Smooth muscle cell (in vitro differentiated cells): ENCODE data around the gene TYW5. TPM values are rescaled to one million over a fixed set of nuclear protein-coding genes. Genes with fewer than 3 reads are reported as not detected.

Experiments used
- DNase-seq: peaks from one replicate; lab custom pipeline; 2025; ENCODE audit not compliant: unreplicated experiment; lab: John Stamatoyannopoulos, UW
- H2AFZ ChIP-seq: fragments of 200-600 bp; sonication (generic); 2 replicates; pipeline ENCODE4 v1.6.0; 2016; ENCODE audit warnings: antibody characterized with exemption, low read depth, mild to moderate bottlenecking
- H3F3A ChIP-seq: fragments of 200-600 bp; sonication (generic); 2 replicates; pipeline ENCODE4 v1.6.0; 2017; ENCODE audit warnings: antibody characterized with exemption, low read depth
- H3K27ac ChIP-seq: fragments of 200-600 bp; sonication (generic); 2 replicates; pipeline ENCODE4 v1.5.1; 2016; ENCODE audit warnings: low read depth, mild to moderate bottlenecking
- H3K27me3 ChIP-seq: fragments of 200-600 bp; sonication (generic); 2 replicates; pipeline ENCODE4 v1.6.1; 2016; ENCODE audit warnings: low read depth, mild to moderate bottlenecking
- H3K36me3 ChIP-seq: fragments of 200-600 bp; sonication (generic); 2 replicates; pipeline ENCODE4 v1.5.1; 2016; ENCODE audit warnings: low read depth
- H3K4me1 ChIP-seq: fragments of 200-600 bp; sonication (generic); 2 replicates; pipeline ENCODE4 v1.5.1; 2016; ENCODE audit warnings: low read depth
- H3K4me2 ChIP-seq: fragments of 200-600 bp; sonication (generic); 2 replicates; pipeline ENCODE4 v1.6.0; 2016; ENCODE audit warnings: mild to moderate bottlenecking
- H3K4me3 ChIP-seq: fragments of 200-600 bp; sonication (generic); 2 replicates; pipeline ENCODE4 v1.5.1; 2016; ENCODE audit warnings: mild to moderate bottlenecking
- H3K79me2 ChIP-seq: fragments of 200-600 bp; sonication (generic); 2 replicates; pipeline ENCODE4 v1.6.0; 2016; ENCODE audit warnings: low read depth, mild to moderate bottlenecking
- H3K9ac ChIP-seq: fragments of 200-600 bp; sonication (generic); 2 replicates; pipeline ENCODE4 v1.6.0; 2016; ENCODE audit warnings: low read depth
- H3K9me3 ChIP-seq: fragments of 200-600 bp; sonication (generic); replicated peaks from 2 replicates; pipeline ENCODE4 v1.5.1; 2016; ENCODE audit warnings: low read depth
- H4K20me1 ChIP-seq: fragments of 200-600 bp; sonication (generic); 2 replicates; pipeline ENCODE4 v1.6.0; 2016; ENCODE audit warnings: low read depth
- WGBS: methylation state at CpG from one replicate; pipeline ENCODE4 v1.1.7; 2016; ENCODE audit warnings: low lambda C conversion rate; 5-methylcytosine and 5-hydroxymethylcytosine counted together
- polyA plus RNA-seq: library from polyadenylated mRNA; unstranded; fragments of >200 nt; fragmentation: Nextera tagmentation; extraction: Ambion mirVana; gene quantifications from 2 replicates; pipeline ENCODE4 v1.2.1, GENCODE V29; 2016
- total RNA-seq: library from RNA; depleted of rRNA; stranded (reverse); fragments of >200 nt; gene quantifications from 2 replicates; pipeline ENCODE4 v1.2.3, GENCODE V29; 2014
- TF ChIP-seq, protein P1 (sequence below): fragments of 200-600 bp; sonication (generic); IDR thresholded peaks from 2 replicates; pipeline ENCODE4 v1.5.1; 2017; ENCODE audit warnings: borderline replicate concordance, mild to moderate bottlenecking, antibody characterized with exemption; ENCODE audit not compliant: insufficient read depth, poor library complexity, severe bottlenecking

The TYW5 gene
- total and polyA plus RNA-seq, 2 experiments from 2014 or later, result 6.6 to 14.6 TPM

DNA sequence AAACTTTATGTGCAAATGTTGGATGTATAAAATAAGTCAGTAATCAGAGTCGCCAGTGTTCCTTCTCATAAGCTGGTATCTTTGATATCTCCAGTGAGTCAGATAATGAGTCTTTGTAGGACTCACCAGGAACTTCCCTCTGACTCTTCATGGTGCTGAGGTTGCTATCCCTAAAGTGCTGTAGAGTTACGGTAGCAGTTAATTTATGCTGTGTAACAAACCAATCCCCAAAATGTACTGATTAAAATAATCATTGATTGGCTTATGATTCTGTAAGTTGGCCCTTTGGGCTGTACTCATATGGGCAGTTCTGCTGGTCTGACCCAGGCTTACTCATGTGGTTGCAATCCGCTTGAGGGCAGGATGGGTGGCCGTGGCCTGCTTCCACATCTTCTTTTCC lies 43.9 kb upstream of the TYW5 start:
- DNase-seq, result no peak
- H3K27me3 ChIP-seq, result no peaks in the 10 kb centered on the region

DNA sequence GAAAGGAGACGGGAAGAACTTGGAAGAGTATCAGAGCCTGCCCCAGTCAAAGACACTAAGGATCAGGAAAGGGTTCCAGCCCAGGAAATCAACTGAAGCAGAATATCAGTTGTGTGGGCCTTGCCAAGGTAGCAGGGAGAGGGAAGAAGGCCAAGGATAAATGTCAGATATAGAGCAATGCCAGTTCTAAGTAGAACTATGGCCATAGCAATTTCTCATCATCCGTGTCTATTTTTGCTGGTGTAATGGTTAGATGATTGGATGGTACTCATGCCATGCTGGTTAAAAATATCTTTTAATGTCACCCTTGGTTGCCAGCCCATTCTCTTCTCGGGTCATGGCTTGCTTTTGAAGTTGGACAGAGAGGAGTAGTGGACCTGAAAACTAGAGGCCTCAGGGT lies 42.0 kb upstream of the TYW5 start:
- no peak overlapping the region for H3K9ac ChIP-seq
- no peaks in the 10 kb centered on the region for H3K79me2 ChIP-seq
- no peaks in the 10 kb centered on the region for H3K36me3 ChIP-seq
- TF ChIP-seq, protein P1, sequence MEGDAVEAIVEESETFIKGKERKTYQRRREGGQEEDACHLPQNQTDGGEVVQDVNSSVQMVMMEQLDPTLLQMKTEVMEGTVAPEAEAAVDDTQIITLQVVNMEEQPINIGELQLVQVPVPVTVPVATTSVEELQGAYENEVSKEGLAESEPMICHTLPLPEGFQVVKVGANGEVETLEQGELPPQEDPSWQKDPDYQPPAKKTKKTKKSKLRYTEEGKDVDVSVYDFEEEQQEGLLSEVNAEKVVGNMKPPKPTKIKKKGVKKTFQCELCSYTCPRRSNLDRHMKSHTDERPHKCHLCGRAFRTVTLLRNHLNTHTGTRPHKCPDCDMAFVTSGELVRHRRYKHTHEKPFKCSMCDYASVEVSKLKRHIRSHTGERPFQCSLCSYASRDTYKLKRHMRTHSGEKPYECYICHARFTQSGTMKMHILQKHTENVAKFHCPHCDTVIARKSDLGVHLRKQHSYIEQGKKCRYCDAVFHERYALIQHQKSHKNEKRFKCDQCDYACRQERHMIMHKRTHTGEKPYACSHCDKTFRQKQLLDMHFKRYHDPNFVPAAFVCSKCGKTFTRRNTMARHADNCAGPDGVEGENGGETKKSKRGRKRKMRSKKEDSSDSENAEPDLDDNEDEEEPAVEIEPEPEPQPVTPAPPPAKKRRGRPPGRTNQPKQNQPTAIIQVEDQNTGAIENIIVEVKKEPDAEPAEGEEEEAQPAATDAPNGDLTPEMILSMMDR, result no peak
- no peak for DNase-seq
- no peak overlapping the region for H3K4me2 ChIP-seq
- no peak overlapping the region for H3K27ac ChIP-seq
- WGBS, result 97% methylated on average over 3 of the region's 3 CpGs
- no peaks in the 10 kb centered on the region for H4K20me1 ChIP-seq
- no peaks in the 10 kb centered on the region for H3K9me3 ChIP-seq
- no peak overlapping the region for H2AFZ ChIP-seq
- no peaks in the 10 kb centered on the region for H3K4me1 ChIP-seq
- no peaks in the 10 kb centered on the region for H3F3A ChIP-seq
- H3K27me3 ChIP-seq, result no peaks in the 10 kb centered on the region
- H3K4me3 ChIP-seq, result no peak overlapping the region

More for the DNA sequence above, 43.9 kb upstream of the TYW5 start:
- Histone ChIP-seq H3K4me1 (peaks cover 11% of the 10 kb centered on the region), H3F3A (no peaks in the 10 kb centered on the region), H3K4me2 (no peak overlapping the region), H4K20me1 (no peaks in the 10 kb centered on the region), H3K9ac (no peak overlapping the region), H3K27ac (no peak overlapping the region), H3K36me3 (no peaks in the 10 kb centered on the region), H3K79me2 (no peaks in the 10 kb centered on the region), H3K9me3 (no peaks in the 10 kb centered on the region), H2AFZ (no peak overlapping the region), H3K4me3 (no peak overlapping the region)
- WGBS, result 97% methylated on average over 4 of the region's 4 CpGs
- TF ChIP-seq, protein P1, result no peak

DNA sequence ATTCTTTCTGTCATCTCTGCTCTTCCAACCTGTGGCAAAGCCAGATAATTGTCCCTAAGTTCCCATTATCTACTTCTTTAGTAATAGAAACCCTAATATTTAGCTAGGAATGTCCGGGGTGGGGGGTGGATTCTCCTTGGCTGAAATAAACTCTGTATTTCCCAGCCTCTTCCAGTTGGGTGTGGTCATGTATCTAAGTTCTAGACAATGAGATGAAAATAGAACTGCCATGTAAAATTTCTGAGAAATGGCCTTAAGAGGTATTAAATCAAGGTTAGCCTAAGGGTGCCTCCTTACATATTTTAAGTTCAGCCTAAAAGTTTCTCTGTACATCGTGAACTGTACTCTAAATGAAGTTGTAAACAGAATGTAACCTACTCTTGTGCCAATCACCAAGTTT lies 39.6 kb upstream of the TYW5 start:
- H3K79me2 ChIP-seq, result no peaks in the 10 kb centered on the region
- TF ChIP-seq, protein P1, result no peak
- H2AFZ ChIP-seq, result no peak overlapping the region
- no peaks in the 10 kb centered on the region for H3K36me3 ChIP-seq
- H3K4me1 ChIP-seq, result no peaks in the 10 kb centered on the region
- no peaks in the 10 kb centered on the region for H3K9me3 ChIP-seq
- no peaks in the 10 kb centered on the region for H3K27me3 ChIP-seq
- H3K4me3 ChIP-seq, result no peak overlapping the region
- 98% methylated on average over 2 of the region's 2 CpGs for WGBS
- H4K20me1 ChIP-seq, result no peaks in the 10 kb centered on the region
- no peak overlapping the region for H3K9ac ChIP-seq
- DNase-seq, result no peak
- no peak overlapping the region for H3K4me2 ChIP-seq
- H3F3A ChIP-seq, result no peaks in the 10 kb centered on the region
- H3K27ac ChIP-seq, result no peak overlapping the region

DNA sequence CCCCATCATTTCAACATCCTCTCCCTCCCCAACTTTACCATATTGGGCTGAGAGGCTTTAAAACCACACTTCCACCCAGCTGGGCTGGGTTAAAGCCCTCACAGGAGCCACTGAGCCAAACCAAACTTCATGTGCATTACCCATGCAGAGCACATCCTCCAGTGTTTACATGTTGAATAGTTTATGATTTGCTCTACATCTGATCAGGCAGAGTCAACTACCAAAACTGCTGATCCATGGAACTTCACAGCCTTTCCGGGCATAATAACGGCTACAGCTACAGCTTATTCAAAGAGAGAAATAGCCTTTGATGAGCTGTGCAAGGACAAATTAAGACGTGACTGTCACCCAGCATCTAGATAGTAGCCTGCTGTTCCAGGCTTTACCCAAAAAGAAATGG lies 39.1 kb upstream of the TYW5 start:
- TF ChIP-seq, protein P1, result no peak
- Histone ChIP-seq H2AFZ (no peak overlapping the region), H3K79me2 (no peaks in the 10 kb centered on the region), H3K4me3 (no peak overlapping the region), H3K27me3 (no peaks in the 10 kb centered on the region), H3K36me3 (no peaks in the 10 kb centered on the region), H3K9me3 (no peaks in the 10 kb centered on the region), H3K4me2 (no peak overlapping the region), H3F3A (no peaks in the 10 kb centered on the region), H3K4me1 (no peaks in the 10 kb centered on the region), H3K9ac (no peak overlapping the region), H3K27ac (no peak overlapping the region), H4K20me1 (no peaks in the 10 kb centered on the region)
- no peak for DNase-seq
- WGBS, result 80% methylated on average over 3 of the region's 3 CpGs
